Measurements from ENCODE around the gene MRPL55.

Gene MRPL55

GRCh38 chr1:228142155-228142691 lies 33.1 kb upstream of the MRPL55 start:
- H3K9ac ChIP-seq (ENCODE audit: low read length) = peak overlapping the region; percentile 97; the same call in 1 of the 2 replicates
- no peak overlapping the region for H3K27ac ChIP-seq (ENCODE audit: low read length)

GRCh38 chr1:228141226-228142044 lies 32.3 kb upstream of the MRPL55 start:
- H4K20me1 ChIP-seq (ENCODE audit: insufficient read depth, low read length) = peaks cover 32% of the 10 kb centered on the region
- H3K9me3 ChIP-seq (replicated peaks; ENCODE audit: insufficient read depth, low read length) = no peaks in the 10 kb centered on the region
- H3K9ac ChIP-seq (ENCODE audit: low read length) = peak overlapping the region; percentile 97
- TF ChIP-seq EZH2phosphoT487 (IDR thresholded peaks at IDR 0.05; ENCODE audit: low read length) (no peak), EZH2 (optimal IDR thresholded peaks at IDR 0.05; ENCODE audit: low read depth, low read length) (no peak), CTCF (IDR thresholded peaks at IDR 0.05; ENCODE audit: low read length) (no peak)
- 0 out of 2 replicates have a peak, but pooled peaks cover 6% of the 10 kb centered on the region for H3K36me3 ChIP-seq (replicated peaks; ENCODE audit: insufficient read depth, low read length)
- peaks cover 14% of the 10 kb centered on the region for H3K4me1 ChIP-seq (ENCODE audit: low read length)
- H3K9me2 ChIP-seq (replicated peaks; ENCODE audit: insufficient read depth, low read length) = no peaks in the 10 kb centered on the region
- H3K4me2 ChIP-seq (ENCODE audit: low read depth, low read length) = peak overlapping the region; percentile 89
- peak overlapping the region; percentile 95 for H3K4me3 ChIP-seq (ENCODE audit: low read length)
- H3K27me3 ChIP-seq (replicated peaks; ENCODE audit: insufficient read depth, low read length) = peaks cover 16% of the 10 kb centered on the region
- H3K27ac ChIP-seq (ENCODE audit: low read length) = peak overlapping the region; percentile 91
- H3K79me2 ChIP-seq (ENCODE audit: low read length) = peaks cover 63% of the 10 kb centered on the region
- peak; percentile 72 for DNase-seq
- H2AFZ ChIP-seq (ENCODE audit: low read length) = peak overlapping the region; percentile 86; the same call in 1 of the 2 replicates
- H3F3A ChIP-seq (ENCODE audit: insufficient read depth, low read length) = peaks cover 15% of the 10 kb centered on the region

More at GRCh38 chr1:228142155-228142691, 33.1 kb upstream of the MRPL55 start:
- Histone ChIP-seq H3K4me1 (ENCODE audit: low read length) (peaks cover 14% of the 10 kb centered on the region), H4K20me1 (ENCODE audit: insufficient read depth, low read length) (peaks cover 32% of the 10 kb centered on the region), H3K9me3 (replicated peaks; ENCODE audit: insufficient read depth, low read length) (no peaks in the 10 kb centered on the region), H3F3A (ENCODE audit: insufficient read depth, low read length) (peaks cover 15% of the 10 kb centered on the region), H3K79me2 (ENCODE audit: low read length) (peaks cover 71% of the 10 kb centered on the region), H3K36me3 (replicated peaks; ENCODE audit: insufficient read depth, low read length) (0 out of 2 replicates have a peak, but pooled peaks cover 6% of the 10 kb centered on the region), H3K27me3 (replicated peaks; ENCODE audit: insufficient read depth, low read length) (0 out of 2 replicates have a peak, but pooled peaks cover 9% of the 10 kb centered on the region), H3K9me2 (replicated peaks; ENCODE audit: insufficient read depth, low read length) (no peaks in the 10 kb centered on the region), H2AFZ (ENCODE audit: low read length) (no peak overlapping the region), H3K4me2 (ENCODE audit: low read depth, low read length) (peak overlapping the region; percentile 89), H3K4me3 (ENCODE audit: low read length) (peak overlapping the region; percentile 95)
- TF ChIP-seq CTCF (IDR thresholded peaks at IDR 0.05; ENCODE audit: low read length) = no peak
- no peak for TF ChIP-seq EZH2 (optimal IDR thresholded peaks at IDR 0.05; ENCODE audit: low read depth, low read length)
- TF ChIP-seq EZH2phosphoT487 (IDR thresholded peaks at IDR 0.05; ENCODE audit: low read length) = no peak
- DNase-seq = no peak

GRCh38 chr1:228140724-228141225 lies 31.7 kb upstream of the MRPL55 start:
- H2AFZ ChIP-seq (ENCODE audit: low read length) = peak overlapping the region; percentile 86; the same call in 1 of the 2 replicates

More at GRCh38 chr1:228140724-228141225, 31.7 kb upstream of the MRPL55 start:
- Histone ChIP-seq H3K9me2 (replicated peaks; ENCODE audit: insufficient read depth, low read length) (no peaks in the 10 kb centered on the region), H3K4me3 (ENCODE audit: low read length) (peak overlapping the region; percentile 95), H3K9me3 (replicated peaks; ENCODE audit: insufficient read depth, low read length) (no peaks in the 10 kb centered on the region), H3K27ac (ENCODE audit: low read length) (peak overlapping the region; percentile 91), H3K9ac (ENCODE audit: low read length) (peak overlapping the region; percentile 97), H3K4me2 (ENCODE audit: low read depth, low read length) (peak overlapping the region; percentile 89), H3K79me2 (ENCODE audit: low read length) (peaks cover 57% of the 10 kb centered on the region), H4K20me1 (ENCODE audit: insufficient read depth, low read length) (peaks cover 32% of the 10 kb centered on the region), H3K27me3 (replicated peaks; ENCODE audit: insufficient read depth, low read length) (peaks cover 21% of the 10 kb centered on the region), H3K36me3 (replicated peaks; ENCODE audit: insufficient read depth, low read length) (0 out of 2 replicates have a peak, but pooled peaks cover 5% of the 10 kb centered on the region), H3F3A (ENCODE audit: insufficient read depth, low read length) (peaks cover 15% of the 10 kb centered on the region), H3K4me1 (ENCODE audit: low read length) (peaks cover 14% of the 10 kb centered on the region)
- peak; percentile 22 for DNase-seq
- no peak for TF ChIP-seq EZH2 (optimal IDR thresholded peaks at IDR 0.05; ENCODE audit: low read depth, low read length)
